ENCODE data around the gene LAMTOR3.

Gene LAMTOR3

GRCh38 chr4:99879458-99879857, 14.8 kb downstream of the LAMTOR3 start:
- Histone ChIP-seq H4K20me1 (ENCODE audit: insufficient read depth, low read length) (no peaks in the 10 kb centered on the region), H3K27ac (ENCODE audit: low read length) (no peak overlapping the region), H3F3A (ENCODE audit: insufficient read depth, low read length) (peaks cover 35% of the 10 kb centered on the region), H3K4me2 (ENCODE audit: low read depth, low read length) (no peak overlapping the region), H3K9me2 (replicated peaks; ENCODE audit: insufficient read depth, low read length) (no peaks in the 10 kb centered on the region), H3K4me1 (ENCODE audit: low read length) (peaks cover 66% of the 10 kb centered on the region), H3K27me3 (replicated peaks; ENCODE audit: insufficient read depth, low read length) (no peaks in the 10 kb centered on the region), H2AFZ (ENCODE audit: low read length) (no peak overlapping the region), H3K79me2 (ENCODE audit: low read length) (peaks cover 11% of the 10 kb centered on the region; the same call in 1 of the 2 replicates), H3K36me3 (replicated peaks; ENCODE audit: insufficient read depth, low read length) (0 out of 2 replicates have a peak, but pooled peaks cover 4% of the 10 kb centered on the region), H3K4me3 (ENCODE audit: low read length) (no peak overlapping the region), H3K9me3 (replicated peaks; ENCODE audit: insufficient read depth, low read length) (no peaks in the 10 kb centered on the region), H3K9ac (ENCODE audit: low read length) (no peak overlapping the region)
- TF ChIP-seq EZH2phosphoT487 (IDR thresholded peaks at IDR 0.05; ENCODE audit: low read length), result no peak
- no peak for DNase-seq

- TF ChIP-seq EZH2phosphoT487 (IDR thresholded peaks at IDR 0.05; ENCODE audit: low read length), result no peak
- TF ChIP-seq CTCF (IDR thresholded peaks at IDR 0.05; ENCODE audit: low read length), result no peak
- TF ChIP-seq EZH2 (optimal IDR thresholded peaks at IDR 0.05; ENCODE audit: low read depth, low read length), result no peak
- H3K79me2 ChIP-seq (ENCODE audit: low read length), result 0 out of 2 replicates have a peak, but pooled peaks cover 6% of the 10 kb centered on the region
- DNase-seq, result no peak
- H3F3A ChIP-seq (ENCODE audit: insufficient read depth, low read length), result peaks cover 35% of the 10 kb centered on the region
- no peaks in the 10 kb centered on the region for H3K27me3 ChIP-seq (replicated peaks; ENCODE audit: insufficient read depth, low read length)
- no peaks in the 10 kb centered on the region for H3K9me3 ChIP-seq (replicated peaks; ENCODE audit: insufficient read depth, low read length)
- no peaks in the 10 kb centered on the region for H4K20me1 ChIP-seq (ENCODE audit: insufficient read depth, low read length)
- peak overlapping the region; percentile 55 for H3K4me2 ChIP-seq (ENCODE audit: low read depth, low read length)
- no peak overlapping the region for H2AFZ ChIP-seq (ENCODE audit: low read length)
- no peaks in the 10 kb centered on the region for H3K9me2 ChIP-seq (replicated peaks; ENCODE audit: insufficient read depth, low read length)
- H3K27ac ChIP-seq (ENCODE audit: low read length), result peak overlapping the region; percentile 95
- 0 out of 2 replicates have a peak, but pooled peaks cover 4% of the 10 kb centered on the region for H3K36me3 ChIP-seq (replicated peaks; ENCODE audit: insufficient read depth, low read length)
- peaks cover 66% of the 10 kb centered on the region for H3K4me1 ChIP-seq (ENCODE audit: low read length)
- no peak overlapping the region for H3K4me3 ChIP-seq (ENCODE audit: low read length)
- H3K9ac ChIP-seq (ENCODE audit: low read length), result peak overlapping the region; percentile 61; the same call in 1 of the 2 replicates
Measured at GRCh38 chr4:99878604-99879003, 15.6 kb downstream of the LAMTOR3 start.

GRCh38 chr4:99876946-99877345, 17.3 kb downstream of the LAMTOR3 start:
- Histone ChIP-seq H3K4me3 (ENCODE audit: low read length) (no peak overlapping the region), H3K9me3 (replicated peaks; ENCODE audit: insufficient read depth, low read length) (no peaks in the 10 kb centered on the region), H2AFZ (ENCODE audit: low read length) (no peak overlapping the region), H3K4me1 (ENCODE audit: low read length) (peaks cover 61% of the 10 kb centered on the region), H3F3A (ENCODE audit: insufficient read depth, low read length) (peaks cover 33% of the 10 kb centered on the region), H3K27me3 (replicated peaks; ENCODE audit: insufficient read depth, low read length) (no peaks in the 10 kb centered on the region), H3K9ac (ENCODE audit: low read length) (no peak overlapping the region), H3K79me2 (ENCODE audit: low read length) (no peaks in the 10 kb centered on the region), H3K4me2 (ENCODE audit: low read depth, low read length) (peak overlapping the region; percentile 55; the same call in 1 of the 2 replicates), H4K20me1 (ENCODE audit: insufficient read depth, low read length) (no peaks in the 10 kb centered on the region), H3K27ac (ENCODE audit: low read length) (peak overlapping the region; percentile 95; the same call in 1 of the 2 replicates), H3K36me3 (replicated peaks; ENCODE audit: insufficient read depth, low read length) (0 out of 2 replicates have a peak, but pooled peaks cover 4% of the 10 kb centered on the region), H3K9me2 (replicated peaks; ENCODE audit: insufficient read depth, low read length) (no peaks in the 10 kb centered on the region)
- DNase-seq, result no peak
- TF ChIP-seq CTCF (IDR thresholded peaks at IDR 0.05; ENCODE audit: low read length) (no peak), EZH2phosphoT487 (IDR thresholded peaks at IDR 0.05; ENCODE audit: low read length) (no peak), EZH2 (optimal IDR thresholded peaks at IDR 0.05; ENCODE audit: low read depth, low read length) (no peak)

- no peaks in the 10 kb centered on the region for H3K9me2 ChIP-seq (replicated peaks; ENCODE audit: insufficient read depth, low read length)
- no peak overlapping the region for H3K4me2 ChIP-seq (ENCODE audit: low read depth, low read length)
- H4K20me1 ChIP-seq (ENCODE audit: insufficient read depth, low read length), result no peaks in the 10 kb centered on the region
- no peak overlapping the region for H3K9ac ChIP-seq (ENCODE audit: low read length)
- no peaks in the 10 kb centered on the region for H3K79me2 ChIP-seq (ENCODE audit: low read length)
- H2AFZ ChIP-seq (ENCODE audit: low read length), result no peak overlapping the region
- no peak overlapping the region for H3K27ac ChIP-seq (ENCODE audit: low read length)
- peaks cover 42% of the 10 kb centered on the region for H3K4me1 ChIP-seq (ENCODE audit: low read length)
- H3K27me3 ChIP-seq (replicated peaks; ENCODE audit: insufficient read depth, low read length), result no peaks in the 10 kb centered on the region
- DNase-seq, result no peak
- no peak for TF ChIP-seq EZH2 (optimal IDR thresholded peaks at IDR 0.05; ENCODE audit: low read depth, low read length)
- TF ChIP-seq EZH2phosphoT487 (IDR thresholded peaks at IDR 0.05; ENCODE audit: low read length), result no peak
- no peak for TF ChIP-seq CTCF (IDR thresholded peaks at IDR 0.05; ENCODE audit: low read length)
- no peaks in the 10 kb centered on the region for H3K9me3 ChIP-seq (replicated peaks; ENCODE audit: insufficient read depth, low read length)
- H3K4me3 ChIP-seq (ENCODE audit: low read length), result no peak overlapping the region
- peaks cover 21% of the 10 kb centered on the region for H3F3A ChIP-seq (ENCODE audit: insufficient read depth, low read length)
- peaks cover 3% of the 10 kb centered on the region; the same call in 1 of the 2 replicates for H3K36me3 ChIP-seq (replicated peaks; ENCODE audit: insufficient read depth, low read length)
Measured at GRCh38 chr4:99875071-99875470, 19.2 kb downstream of the LAMTOR3 start.
